HepG2 (cell line): Measurements from ENCODE around the gene TCEAL8. TPM values are rescaled to one million over a fixed set of nuclear protein-coding genes. Genes with fewer than 3 reads are reported as not detected.
"Not testable (repeated sequence)": the region's sequence is repeated elsewhere in the genome, so short reads cannot be mapped to it uniquely, and the experiment has no call there.

ENCODE experiments used
- ATAC-seq: fragments of 200-7000 bp; cut with Tn5 transposase; 3 replicates; pipeline ENCODE4 v1.9.1; 2020; ENCODE audit warnings: mild to moderate bottlenecking, moderate library complexity
- BruUV-seq: library from RNA; stranded (reverse); fragments of 400-500 nt; replicated peaks from 2 replicates; lab custom pipeline; 2021; lab: Mats Ljungman, UMichigan
- CTCF ChIA-PET: fragments of 300-600 bp; formaldehyde crosslinking; extraction: SDS; loops from one replicate; lab custom pipeline; 2021; ENCODE audit warnings: low total read pairs, inconsistent platforms, low intra/inter-chr PET ratio; lab: Yijun Ruan, JAX
- POLR2A ChIA-PET: fragments of 350-600 bp; sonication (Branson Sonifier 250); formaldehyde crosslinking; loops from one replicate; lab custom pipeline; 2020; ENCODE audit warnings: antibody characterized with exemption, inconsistent platforms; lab: Yijun Ruan, JAX
- DNase-seq: peaks from one replicate; pipeline ENCODE4 v3.0.0-alpha.2; 2015; ENCODE audit warnings: low spot score
- FAIRE-seq: peaks from 3 replicates; lab custom pipeline; 2011; peaks lifted over from hg19 to GRCh38; lab: Jason Lieb, UNC
- H2AFZ ChIP-seq: one replicate; pipeline ENCODE4 v1.6.1; 2011; ENCODE audit warnings: low read length, inconsistent platforms
- H3K27ac ChIP-seq: fragments of 300-600 bp; 3 replicates; pipeline ENCODE4 v1.8.0; 2011; ENCODE audit warnings: mixed run types, mild to moderate bottlenecking, mixed read lengths, low read length, inconsistent platforms; ENCODE audit not compliant: insufficient read depth; ENCODE audit errors: extremely low read length
- H3K27me3 ChIP-seq, 2 experiments: fragments of 200-600 bp in 1 of 2; 2 replicates in 1 of 2; 3 replicates in 1 of 2; pipeline versions ENCODE4 v1.6.0 to v1.8.0; 2011; ENCODE audit warnings: low read length in 2 of 2, mild to moderate bottlenecking in 2 of 2, moderate library complexity in 2 of 2, inconsistent platforms in 1 of 2; ENCODE audit not compliant: insufficient read depth in 2 of 2, control insufficient read depth in 1 of 2
- H3K36me3 ChIP-seq, 2 experiments: fragments of 200-600 bp in 1 of 2; replicated peaks in 1 of 2; 2 replicates in 1 of 2; 3 replicates in 1 of 2; pipeline versions ENCODE4 v1.5.1 to v1.8.0; 2011; ENCODE audit warnings: low read length in 2 of 2, inconsistent platforms in 1 of 2; ENCODE audit not compliant: insufficient read depth in 2 of 2, control insufficient read depth in 1 of 2
- H3K4me1 ChIP-seq: 2 replicates; pipeline ENCODE4 v1.5.1; 2012; ENCODE audit warnings: low read length, inconsistent platforms; ENCODE audit not compliant: insufficient read depth
- H3K4me2 ChIP-seq: 2 replicates; pipeline ENCODE4 v1.6.0; 2011; ENCODE audit warnings: low read depth, low read length, inconsistent platforms
- H3K4me3 ChIP-seq, 3 experiments: fragments of 200-600 bp in 1 of 3; sonication (generic), shearing (Covaris generic) in 1 of 3; replicated peaks in 1 of 3; 2 replicates each; pipeline ENCODE4 v1.5.1; 2011 to 2016; ENCODE audit warnings: low read length in 3 of 3, inconsistent platforms in 2 of 3, low read depth in 2 of 3, mild to moderate bottlenecking in 2 of 3, control low read depth in 1 of 3, mixed read lengths in 1 of 3; ENCODE audit not compliant: insufficient read depth in 1 of 3
- H3K79me2 ChIP-seq: one replicate; pipeline ENCODE4 v1.6.1; 2011; ENCODE audit warnings: low read length, inconsistent platforms; ENCODE audit not compliant: insufficient read depth
- H3K9ac ChIP-seq: 2 replicates; pipeline ENCODE4 v1.6.0; 2011; ENCODE audit warnings: mild to moderate bottlenecking, low read depth, low read length, inconsistent platforms; ENCODE audit not compliant: insufficient read depth
- H3K9me3 ChIP-seq: 2 replicates; pipeline ENCODE4 v1.5.1; 2012; ENCODE audit warnings: mild to moderate bottlenecking, low read length
- H4K20me1 ChIP-seq: 2 replicates; pipeline ENCODE4 v1.6.0; 2011; ENCODE audit warnings: inconsistent platforms, mild to moderate bottlenecking, low read length, moderate library complexity; ENCODE audit not compliant: insufficient read depth
- AKAP8 ChIP-seq: sonication (generic); formaldehyde crosslinking; IDR thresholded peaks from 2 replicates; pipeline ENCODE4 v1.5.1; 2020; ENCODE audit warnings: mild to moderate bottlenecking, missing genetic modification reagents
- EEA1 ChIP-seq: sonication (generic); formaldehyde crosslinking; IDR thresholded peaks from 2 replicates; pipeline ENCODE4 v1.5.1; 2020; ENCODE audit warnings: mild to moderate bottlenecking, missing genetic modification reagents, borderline replicate concordance
- FOXC1 ChIP-seq: sonication (generic); formaldehyde crosslinking; IDR thresholded peaks from 2 replicates; pipeline ENCODE4 v1.8.0; 2022; ENCODE audit warnings: mild to moderate bottlenecking, missing genetic modification reagents, borderline replicate concordance
- ONECUT2 ChIP-seq: sonication (generic); formaldehyde crosslinking; IDR thresholded peaks from 2 replicates; pipeline ENCODE4 v1.4.0; 2020; ENCODE audit warnings: missing genetic modification reagents
- REPIN1 ChIP-seq: sonication (generic); formaldehyde crosslinking; IDR thresholded peaks from 2 replicates; pipeline ENCODE4 v1.8.0; 2022; ENCODE audit warnings: missing genetic modification reagents, low read depth, mild to moderate bottlenecking, borderline replicate concordance
- SPEN ChIP-seq: sonication (generic); formaldehyde crosslinking; IDR thresholded peaks from 2 replicates; pipeline ENCODE4 v1.5.1; 2020; ENCODE audit warnings: low read depth, mild to moderate bottlenecking, missing genetic modification reagents
- SSRP1 ChIP-seq: IDR thresholded peaks from 2 replicates; pipeline ENCODE4 v1.6.1; 2016; ENCODE audit warnings: control low read depth
- TEAD2 ChIP-seq: sonication (generic); formaldehyde crosslinking; IDR thresholded peaks from 2 replicates; pipeline ENCODE4 v1.9.0; 2021; ENCODE audit warnings: missing genetic modification reagents
- ZBTB8A ChIP-seq: sonication (generic); formaldehyde crosslinking; IDR thresholded peaks from 2 replicates; pipeline ENCODE4 v1.4.0; 2020; ENCODE audit warnings: mild to moderate bottlenecking, low read depth, missing genetic modification reagents, borderline replicate concordance
- ZNF264 ChIP-seq: sonication (generic); formaldehyde crosslinking; IDR thresholded peaks from 2 replicates; pipeline ENCODE4 v1.4.0; 2020; ENCODE audit warnings: missing genetic modification reagents
- ZNF333 ChIP-seq: sonication (generic); formaldehyde crosslinking; IDR thresholded peaks from 2 replicates; pipeline ENCODE4 v1.4.0; 2020; ENCODE audit warnings: mild to moderate bottlenecking, missing genetic modification reagents, borderline replicate concordance
- ZNF567 ChIP-seq: sonication (generic); formaldehyde crosslinking; IDR thresholded peaks from 2 replicates; pipeline ENCODE4 v1.8.1; 2023; ENCODE audit warnings: mild to moderate bottlenecking, missing genetic modification reagents, borderline replicate concordance
- ZNF589 ChIP-seq: sonication (generic); formaldehyde crosslinking; conservative IDR thresholded peaks from 2 replicates; pipeline ENCODE4 v1.8.0; 2022; ENCODE audit warnings: mild to moderate bottlenecking, moderate library complexity, missing genetic modification reagents
- WGBS: methylation state at CpG from one replicate; pipeline ENCODE4 v1.1.6; 2017; ENCODE audit warnings: low lambda C conversion rate; 5-methylcytosine and 5-hydroxymethylcytosine counted together
- in situ Hi-C: cut with HindIII; loops from 2 replicates; pipeline ENCODE4 v1.10.0; 2017; ENCODE audit warnings: low pct_unique_long_range_greater_than_20kb; ENCODE audit not compliant: extremely low pct_ligation_motif_present
- intact Hi-C: fragments of 100-400 bp; cut with micrococcal nuclease; formaldehyde crosslinking; loops from one replicate; pipeline ENCODE4 v1.10.0; 2022; ENCODE audit not compliant: unreplicated experiment
- polyA plus RNA-seq, 8 experiments: library from polyadenylated mRNA; depleted of rRNA in 3 of 8; stranded (reverse) in 7 of 8; unstranded in 1 of 8; fragments of >200 nt; fragmentation: Illumina TruSeq in 4 of 8; extraction: Trizol in 4 of 8; gene quantifications; 2 replicates each; pipeline versions ENCODE4 v1.2.1 to v1.2.3, GENCODE V29; 2011 to 2016; ENCODE audit warnings: low read depth in 4 of 8, missing spikeins in 1 of 8, mixed read lengths in 1 of 8; ENCODE audit not compliant: insufficient read depth in 1 of 8
- total RNA-seq, 5 experiments: library from RNA; depleted of rRNA; stranded (reverse); fragments of >200 nt; fragmentation: Illumina TruSeq; extraction: Trizol; gene quantifications; 2 replicates each; pipeline ENCODE4 v1.2.3, GENCODE V29; 2016; ENCODE audit warnings: low read depth in 1 of 5
- TF ChIP-seq, protein P1 (sequence below): sonication (generic); formaldehyde crosslinking; IDR thresholded peaks from 2 replicates; pipeline ENCODE4 v1.5.0; 2020; ENCODE audit warnings: missing genetic modification reagents

The TCEAL8 gene
- total and polyA plus RNA-seq, 2 of the 13 experiments (the other 11 are each of a cell fraction or from before 2014, with no cell fraction given), result 20.0 to 40.8 TPM

DNA sequence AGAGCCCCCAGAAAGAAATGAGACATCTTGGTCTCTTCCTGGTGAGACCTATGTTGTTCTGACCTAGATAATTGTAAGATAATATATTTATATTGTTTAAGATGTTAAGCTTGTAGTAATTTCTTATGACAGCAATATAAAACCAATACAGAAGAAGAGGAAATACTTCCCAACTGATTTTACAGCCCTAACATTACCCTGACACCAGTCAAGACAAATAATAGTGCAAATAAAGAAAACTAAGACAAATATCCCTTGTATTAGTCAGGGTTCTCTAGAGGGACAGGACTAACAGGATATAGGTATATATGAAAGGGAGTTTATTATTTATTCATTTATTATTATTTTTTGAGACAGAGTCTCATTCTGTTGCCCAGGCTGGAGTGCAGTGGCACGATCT lies 18.7 kb downstream of the TCEAL8 start:
- no peak overlapping the region for H3K9ac ChIP-seq
- no peak for DNase-seq

DNA sequence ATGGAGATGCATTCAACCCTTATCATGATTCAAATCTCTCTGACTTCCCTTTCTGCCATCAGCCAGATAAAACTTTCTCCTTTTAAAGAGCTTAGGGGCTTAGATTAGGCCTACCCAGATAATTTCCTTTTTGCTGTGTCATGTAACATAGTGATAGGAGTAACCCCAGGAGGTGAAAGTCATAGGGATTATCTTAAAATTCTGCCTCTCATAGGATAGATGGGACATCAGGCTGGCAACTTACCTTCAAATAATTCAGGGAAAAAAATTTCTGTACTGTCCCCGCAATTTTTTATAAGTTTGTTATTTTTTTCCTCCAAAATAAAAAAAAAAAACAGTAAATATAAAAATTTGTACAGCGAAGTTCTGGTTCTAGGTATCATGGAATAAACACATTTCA lies 19.3 kb downstream of the TCEAL8 start:
- ATAC-seq, H3K9me3 ChIP-seq, H4K20me1 ChIP-seq, H3K27ac ChIP-seq, H3K79me2 ChIP-seq, H3K4me3 ChIP-seq, FAIRE-seq, in situ Hi-C loops, H3K9ac ChIP-seq, BruUV-seq, H3K4me1 ChIP-seq, intact Hi-C loops, H3K27me3 ChIP-seq, H2AFZ ChIP-seq, POLR2A ChIA-PET, H3K36me3 ChIP-seq, CTCF ChIA-PET, DNase-seq, H3K4me2 ChIP-seq: not testable (repeated sequence)
- 5% methylated on average over 2 of the region's 2 CpGs for WGBS

More for the DNA sequence above, 18.7 kb downstream of the TCEAL8 start:
- TF ChIP-seq TEAD2 (CRISPR knock-in tag) (no peak), ZNF589 (CRISPR knock-in tag) (no peak), AKAP8 (CRISPR knock-in tag) (no peak), FOXC1 (CRISPR knock-in tag) (no peak), ZNF264 (CRISPR knock-in tag) (no peak), ZBTB8A (CRISPR knock-in tag) (no peak), ZNF333 (CRISPR knock-in tag) (no peak), EEA1 (CRISPR knock-in tag) (no peak), ZNF567 (no peak), SSRP1 (CRISPR knock-in tag) (no peak), REPIN1 (no peak), ONECUT2 (no peak), SPEN (CRISPR knock-in tag) (no peak)
- TF ChIP-seq, protein P1, sequence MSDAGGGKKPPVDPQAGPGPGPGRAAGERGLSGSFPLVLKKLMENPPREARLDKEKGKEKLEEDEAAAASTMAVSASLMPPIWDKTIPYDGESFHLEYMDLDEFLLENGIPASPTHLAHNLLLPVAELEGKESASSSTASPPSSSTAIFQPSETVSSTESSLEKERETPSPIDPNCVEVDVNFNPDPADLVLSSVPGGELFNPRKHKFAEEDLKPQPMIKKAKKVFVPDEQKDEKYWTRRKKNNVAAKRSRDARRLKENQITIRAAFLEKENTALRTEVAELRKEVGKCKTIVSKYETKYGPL (CRISPR knock-in tag), result no peak
- no TSS peak for BruUV-seq
- H3K27ac ChIP-seq, result no peak overlapping the region
- ATAC-seq (no peak), FAIRE-seq (no peak)
- H3K27me3 ChIP-seq, result no peaks in the 10 kb centered on the region
- no peaks in the 10 kb centered on the region for H4K20me1 ChIP-seq
- no peaks in the 10 kb centered on the region for H3K4me1 ChIP-seq
- no peak overlapping the region for H2AFZ ChIP-seq
- H3K9me3 ChIP-seq, result no peaks in the 10 kb centered on the region
- WGBS, result 0% methylated on average over 1 of the region's 1 CpG
- CTCF ChIA-PET, result no interaction called here
- in situ Hi-C loops (no loop called here), intact Hi-C loops (no loop called here)
- no peaks in the 10 kb centered on the region for H3K79me2 ChIP-seq
- H3K4me2 ChIP-seq, result no peak overlapping the region
- no peak overlapping the region for H3K4me3 ChIP-seq
- no peaks in the 10 kb centered on the region for H3K36me3 ChIP-seq
- POLR2A ChIA-PET, result no interaction called here
